Measurements from ENCODE around the gene ADM.

DNA sequence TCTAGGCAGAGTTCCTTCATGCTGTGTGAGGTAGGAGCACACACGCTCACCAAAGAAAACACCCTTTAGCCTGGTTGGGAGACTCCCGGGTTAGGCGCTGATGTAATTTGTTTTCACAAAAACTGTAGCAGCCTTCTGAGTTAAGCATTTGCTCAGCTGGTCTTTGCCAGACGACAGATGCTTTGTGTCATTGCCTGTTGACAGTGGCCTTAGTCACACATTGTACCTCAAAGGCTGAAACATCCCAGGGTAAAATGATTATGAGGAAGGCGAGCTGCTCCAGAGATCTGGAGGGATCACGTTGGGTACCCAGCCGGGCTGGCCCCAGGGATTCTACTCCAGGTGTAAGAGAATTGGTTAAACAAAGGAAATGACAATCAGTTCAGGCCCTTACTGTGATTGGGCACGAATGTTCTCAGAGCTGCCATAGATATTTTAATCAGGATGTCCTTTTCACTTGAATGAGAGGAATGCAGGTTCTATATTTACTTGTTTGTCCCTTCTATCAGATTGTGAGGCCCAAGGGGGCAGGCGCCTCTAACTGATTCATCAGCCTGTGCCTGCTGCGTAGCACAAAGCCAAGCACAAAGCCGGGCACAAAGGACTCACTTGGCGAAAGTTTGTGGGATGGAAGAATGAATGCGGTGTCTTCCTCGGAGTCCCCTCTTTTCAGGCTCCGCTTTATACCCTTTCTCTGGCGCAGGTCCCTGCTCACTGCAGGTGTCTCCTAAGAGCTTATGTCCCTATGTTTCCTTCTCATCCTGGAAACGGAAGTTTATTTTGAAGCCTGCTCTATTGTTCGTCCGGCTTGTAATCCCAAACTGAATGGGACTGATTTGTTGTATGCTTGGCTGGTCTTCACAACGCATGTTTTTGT, 47.1 kb downstream of the ADM start:
- TF ChIP-seq ARNT (IDR thresholded peaks at IDR 0.05) = no peak
- no peak for TF ChIP-seq BHLHE40 (IDR thresholded peaks at IDR 0.05; ENCODE audit: borderline replicate concordance)
- no peak for TF ChIP-seq SUZ12 (IDR thresholded peaks at IDR 0.05)
- TF ChIP-seq TARDBP (IDR thresholded peaks at IDR 0.05) = no peak
- no peak for TF ChIP-seq ELF4 (IDR thresholded peaks at IDR 0.05)
- TF ChIP-seq FOXM1 (IDR thresholded peaks at IDR 0.05; ENCODE audit: borderline replicate concordance) = no peak
- TF ChIP-seq HDGF (IDR thresholded peaks at IDR 0.05; ENCODE audit: borderline replicate concordance) = no peak
- TF ChIP-seq NFRKB (IDR thresholded peaks at IDR 0.05) = no peak
- TF ChIP-seq, protein P1, sequence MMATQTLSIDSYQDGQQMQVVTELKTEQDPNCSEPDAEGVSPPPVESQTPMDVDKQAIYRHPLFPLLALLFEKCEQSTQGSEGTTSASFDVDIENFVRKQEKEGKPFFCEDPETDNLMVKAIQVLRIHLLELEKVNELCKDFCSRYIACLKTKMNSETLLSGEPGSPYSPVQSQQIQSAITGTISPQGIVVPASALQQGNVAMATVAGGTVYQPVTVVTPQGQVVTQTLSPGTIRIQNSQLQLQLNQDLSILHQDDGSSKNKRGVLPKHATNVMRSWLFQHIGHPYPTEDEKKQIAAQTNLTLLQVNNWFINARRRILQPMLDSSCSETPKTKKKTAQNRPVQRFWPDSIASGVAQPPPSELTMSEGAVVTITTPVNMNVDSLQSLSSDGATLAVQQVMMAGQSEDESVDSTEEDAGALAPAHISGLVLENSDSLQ (IDR thresholded peaks at IDR 0.05) = no peak
- TF ChIP-seq SP1 (IDR thresholded peaks at IDR 0.05) = no peak

Measured in HEK293T (cell line).